HEK293 (cell line): ENCODE results near the gene GCDH.

Experiments
- GFI1B ChIP-seq: fragments of 450-650 bp; formaldehyde crosslinking; IDR thresholded peaks from 2 replicates; pipeline ENCODE4 v1.5.1; 2016; ENCODE audit warnings: missing biosample characterization, missing genetic modification characterization
- HIC1 ChIP-seq: fragments of 450-650 bp; formaldehyde crosslinking; IDR thresholded peaks from 2 replicates; pipeline ENCODE4 v1.5.1; 2016; ENCODE audit warnings: missing biosample characterization, missing genetic modification characterization
- SP2 ChIP-seq: fragments of 450-650 bp; formaldehyde crosslinking; IDR thresholded peaks from 2 replicates; pipeline ENCODE4 v1.5.1; 2016; ENCODE audit warnings: missing biosample characterization, missing genetic modification characterization
- SP3 ChIP-seq: fragments of 450-650 bp; formaldehyde crosslinking; IDR thresholded peaks from 2 replicates; pipeline ENCODE4 v1.5.1; 2016; ENCODE audit warnings: missing biosample characterization, missing genetic modification characterization
- ZFP69B ChIP-seq: fragments of 450-650 bp; formaldehyde crosslinking; IDR thresholded peaks from 2 replicates; pipeline ENCODE4 v1.5.1; 2016; ENCODE audit warnings: missing biosample characterization, missing genetic modification characterization
- ZNF121 ChIP-seq: fragments of 450-650 bp; formaldehyde crosslinking; IDR thresholded peaks from 2 replicates; pipeline ENCODE4 v1.5.1; 2016; ENCODE audit warnings: missing biosample characterization, missing genetic modification characterization
- ZNF155 ChIP-seq: fragments of 450-650 bp; formaldehyde crosslinking; IDR thresholded peaks from 2 replicates; pipeline ENCODE4 v1.5.1; 2016; ENCODE audit warnings: missing biosample characterization, missing genetic modification characterization
- ZNF169 ChIP-seq: fragments of 450-650 bp; formaldehyde crosslinking; IDR thresholded peaks from 2 replicates; pipeline ENCODE4 v1.5.1; 2016; ENCODE audit warnings: missing biosample characterization, missing genetic modification characterization
- ZNF174 ChIP-seq: fragments of 450-650 bp; formaldehyde crosslinking; IDR thresholded peaks from 2 replicates; pipeline ENCODE4 v1.5.0; 2017; ENCODE audit warnings: missing biosample characterization, mild to moderate bottlenecking, missing genetic modification characterization
- ZNF24 ChIP-seq: fragments of 450-650 bp; formaldehyde crosslinking; IDR thresholded peaks from 2 replicates; pipeline ENCODE4 v1.5.1; 2016; ENCODE audit warnings: missing biosample characterization, missing genetic modification characterization
- ZNF335 ChIP-seq: fragments of 450-650 bp; formaldehyde crosslinking; conservative IDR thresholded peaks from 2 replicates; pipeline ENCODE4 v1.5.1; 2016; ENCODE audit warnings: missing biosample characterization, missing genetic modification characterization
- ZNF473 ChIP-seq: fragments of 450-650 bp; formaldehyde crosslinking; IDR thresholded peaks from 2 replicates; pipeline ENCODE4 v1.5.1; 2017; ENCODE audit warnings: missing biosample characterization, missing genetic modification characterization
- ZNF510 ChIP-seq: fragments of 450-650 bp; formaldehyde crosslinking; IDR thresholded peaks from 2 replicates; pipeline ENCODE4 v1.5.1; 2018; ENCODE audit warnings: mild to moderate bottlenecking, missing genetic modification characterization, missing biosample characterization; ENCODE audit not compliant: insufficient replicate concordance
- ZNF513 ChIP-seq: fragments of 450-650 bp; IDR thresholded peaks from 2 replicates; pipeline ENCODE4 v1.5.1; 2018; ENCODE audit warnings: missing biosample characterization, missing genetic modification characterization
- ZNF518A ChIP-seq: fragments of 450-650 bp; formaldehyde crosslinking; conservative IDR thresholded peaks from 2 replicates; pipeline ENCODE4 v1.5.1; 2016; ENCODE audit warnings: low read depth, missing biosample characterization, missing genetic modification characterization
- ZNF560 ChIP-seq: fragments of 450-650 bp; formaldehyde crosslinking; IDR thresholded peaks from 2 replicates; pipeline ENCODE4 v1.5.1; 2017; ENCODE audit warnings: missing biosample characterization, missing genetic modification characterization, borderline replicate concordance
- ZNF571 ChIP-seq: fragments of 450-650 bp; formaldehyde crosslinking; IDR thresholded peaks from 2 replicates; pipeline ENCODE4 v1.5.0; 2017; ENCODE audit warnings: missing biosample characterization, missing genetic modification characterization
- ZNF623 ChIP-seq: fragments of 450-650 bp; formaldehyde crosslinking; IDR thresholded peaks from 2 replicates; pipeline ENCODE4 v1.5.1; 2016; ENCODE audit warnings: missing biosample characterization, missing genetic modification characterization
- ZNF629 ChIP-seq: fragments of 450-650 bp; formaldehyde crosslinking; IDR thresholded peaks from 2 replicates; pipeline ENCODE4 v1.5.1; 2017; ENCODE audit warnings: missing biosample characterization, missing genetic modification characterization
- ZNF645 ChIP-seq: fragments of 450-650 bp; formaldehyde crosslinking; IDR thresholded peaks from 2 replicates; pipeline ENCODE4; 2016; ENCODE audit warnings: missing biosample characterization, missing genetic modification characterization
- TF ChIP-seq, protein P1 (sequence below): fragments of 450-650 bp; formaldehyde crosslinking; IDR thresholded peaks from 2 replicates; pipeline ENCODE4 v1.5.1; 2016; ENCODE audit warnings: missing biosample characterization, missing genetic modification characterization
- TF ChIP-seq, protein P2 (sequence below): fragments of 450-650 bp; formaldehyde crosslinking; IDR thresholded peaks from 2 replicates; pipeline ENCODE4 v1.5.1; 2017; ENCODE audit warnings: missing biosample characterization, missing genetic modification characterization
- TF ChIP-seq, protein P3 (sequence below): fragments of 450-650 bp; formaldehyde crosslinking; IDR thresholded peaks from 2 replicates; pipeline ENCODE4 v1.5.1; 2016; ENCODE audit warnings: missing biosample characterization, missing genetic modification characterization, borderline replicate concordance

GCDH gene

GRCh38 chr19:12933287-12934072, 42.5 kb downstream of the GCDH start, which contains the start of gene FARSA (continued):
- TF ChIP-seq, protein P1, sequence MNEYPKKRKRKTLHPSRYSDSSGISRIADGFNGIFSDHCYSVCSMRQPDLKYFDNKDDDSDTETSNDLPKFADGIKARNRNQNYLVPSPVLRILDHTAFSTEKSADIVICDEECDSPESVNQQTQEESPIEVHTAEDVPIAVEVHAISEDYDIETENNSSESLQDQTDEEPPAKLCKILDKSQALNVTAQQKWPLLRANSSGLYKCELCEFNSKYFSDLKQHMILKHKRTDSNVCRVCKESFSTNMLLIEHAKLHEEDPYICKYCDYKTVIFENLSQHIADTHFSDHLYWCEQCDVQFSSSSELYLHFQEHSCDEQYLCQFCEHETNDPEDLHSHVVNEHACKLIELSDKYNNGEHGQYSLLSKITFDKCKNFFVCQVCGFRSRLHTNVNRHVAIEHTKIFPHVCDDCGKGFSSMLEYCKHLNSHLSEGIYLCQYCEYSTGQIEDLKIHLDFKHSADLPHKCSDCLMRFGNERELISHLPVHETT: peak; percentile 45; the same call in 1 of the 2 replicates
- TF ChIP-seq ZNF623 (tag by site-specific recombination) (no peak), ZNF121 (no peak), ZNF473 (tag by site-specific recombination) (no peak), ZNF510 (tag by site-specific recombination) (no peak), ZNF629 (tag by site-specific recombination) (peak; percentile 46), ZNF174 (tag by site-specific recombination) (no peak), GFI1B (tag by site-specific recombination) (no peak), ZNF560 (tag by site-specific recombination) (no peak), ZNF155 (no peak), ZNF645 (tag by site-specific recombination) (0 out of 2 replicates have a peak, but pooled peaks have one; percentile 54), ZFP69B (no peak), ZNF518A (tag by site-specific recombination) (peak; percentile 89), ZNF335 (tag by site-specific recombination) (peak; percentile 78), ZNF513 (tag by site-specific recombination) (0 out of 2 replicates have a peak, but pooled peaks have one; percentile 15), HIC1 (tag by site-specific recombination) (no peak), SP3 (peak; percentile 73), ZNF571 (tag by site-specific recombination) (no peak), ZNF169 (no peak), ZNF24 (tag by site-specific recombination) (no peak), SP2 (tag by site-specific recombination) (peak; percentile 79)
- TF ChIP-seq, protein P2, sequence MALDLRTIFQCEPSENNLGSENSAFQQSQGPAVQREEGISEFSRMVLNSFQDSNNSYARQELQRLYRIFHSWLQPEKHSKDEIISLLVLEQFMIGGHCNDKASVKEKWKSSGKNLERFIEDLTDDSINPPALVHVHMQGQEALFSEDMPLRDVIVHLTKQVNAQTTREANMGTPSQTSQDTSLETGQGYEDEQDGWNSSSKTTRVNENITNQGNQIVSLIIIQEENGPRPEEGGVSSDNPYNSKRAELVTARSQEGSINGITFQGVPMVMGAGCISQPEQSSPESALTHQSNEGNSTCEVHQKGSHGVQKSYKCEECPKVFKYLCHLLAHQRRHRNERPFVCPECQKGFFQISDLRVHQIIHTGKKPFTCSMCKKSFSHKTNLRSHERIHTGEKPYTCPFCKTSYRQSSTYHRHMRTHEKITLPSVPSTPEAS (tag by site-specific recombination): peak; percentile 35; the same call in 1 of the 2 replicates
- TF ChIP-seq, protein P3, sequence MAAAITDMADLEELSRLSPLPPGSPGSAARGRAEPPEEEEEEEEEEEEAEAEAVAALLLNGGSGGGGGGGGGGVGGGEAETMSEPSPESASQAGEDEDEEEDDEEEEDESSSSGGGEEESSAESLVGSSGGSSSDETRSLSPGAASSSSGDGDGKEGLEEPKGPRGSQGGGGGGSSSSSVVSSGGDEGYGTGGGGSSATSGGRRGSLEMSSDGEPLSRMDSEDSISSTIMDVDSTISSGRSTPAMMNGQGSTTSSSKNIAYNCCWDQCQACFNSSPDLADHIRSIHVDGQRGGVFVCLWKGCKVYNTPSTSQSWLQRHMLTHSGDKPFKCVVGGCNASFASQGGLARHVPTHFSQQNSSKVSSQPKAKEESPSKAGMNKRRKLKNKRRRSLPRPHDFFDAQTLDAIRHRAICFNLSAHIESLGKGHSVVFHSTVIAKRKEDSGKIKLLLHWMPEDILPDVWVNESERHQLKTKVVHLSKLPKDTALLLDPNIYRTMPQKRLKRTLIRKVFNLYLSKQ: no peak
